NCI-H446 treated with DMSO at 0.1 percent for 48 hours (cell line): ENCODE results near the gene IQCM.

Source experiments
- DNase-seq: peaks from one replicate; lab custom pipeline; 2025; lab: John Stamatoyannopoulos, UW

Gene IQCM

GRCh38 chr4:149711593-149712365 lies 103.9 kb downstream of the IQCM start:
- peak; percentile 14 for DNase-seq

GRCh38 chr4:149709640-149710039 lies 106.0 kb downstream of the IQCM start:
- DNase-seq = no peak

GRCh38 chr4:149708513-149709130 lies 107.0 kb downstream of the IQCM start:
- no peak for DNase-seq

GRCh38 chr4:149707862-149708261 lies 107.8 kb downstream of the IQCM start:
- no peak for DNase-seq

- DNase-seq = no peak
These were observed 108.7 kb downstream of the IQCM start for GRCh38 chr4:149706942-149707341.

- DNase-seq = no peak
These were observed 113.0 kb downstream of the IQCM start for GRCh38 chr4:149702414-149703293.

- DNase-seq = no peak
These were observed 114.0 kb downstream of the IQCM start for GRCh38 chr4:149701435-149702156.

GRCh38 chr4:149700272-149700671 lies 115.4 kb downstream of the IQCM start:
- DNase-seq = no peak

- no peak for DNase-seq
These were observed 116.0 kb downstream of the IQCM start for GRCh38 chr4:149699642-149700041.

- no peak for DNase-seq
These were observed 124.9 kb downstream of the IQCM start for GRCh38 chr4:149690726-149691125.

GRCh38 chr4:149684516-149684915 lies 131.1 kb downstream of the IQCM start:
- DNase-seq = no peak

GRCh38 chr4:149676076-149676475 lies 139.6 kb downstream of the IQCM start:
- no peak for DNase-seq

- no peak for DNase-seq
These were observed 169.9 kb downstream of the IQCM start for GRCh38 chr4:149645790-149646189.

GRCh38 chr4:149638073-149638472 lies 177.6 kb downstream of the IQCM start:
- no peak for DNase-seq

GRCh38 chr4:149634368-149634767 lies 181.3 kb downstream of the IQCM start:
- no peak for DNase-seq

- DNase-seq = no peak
These were observed 184.0 kb downstream of the IQCM start for GRCh38 chr4:149631629-149632028.

- DNase-seq = no peak
These were observed 185.6 kb downstream of the IQCM start for GRCh38 chr4:149630064-149630463.

- DNase-seq = no peak
These were observed 209.9 kb downstream of the IQCM start for GRCh38 chr4:149605601-149606378.

- DNase-seq = no peak
These were observed 210.8 kb downstream of the IQCM start for GRCh38 chr4:149604827-149605226.

GRCh38 chr4:149595500-149595899 lies 220.1 kb downstream of the IQCM start:
- no peak for DNase-seq

- DNase-seq = no peak
These were observed 225.8 kb downstream of the IQCM start for GRCh38 chr4:149589826-149590225.
